ENCODE data around the gene CEACAM7. TPM values are rescaled to one million over a fixed set of nuclear protein-coding genes. Genes with fewer than 3 reads are reported as not detected.

Gene CEACAM7
- total RNA-seq, 2 experiments from 2014 or later, result not detected

DNA sequence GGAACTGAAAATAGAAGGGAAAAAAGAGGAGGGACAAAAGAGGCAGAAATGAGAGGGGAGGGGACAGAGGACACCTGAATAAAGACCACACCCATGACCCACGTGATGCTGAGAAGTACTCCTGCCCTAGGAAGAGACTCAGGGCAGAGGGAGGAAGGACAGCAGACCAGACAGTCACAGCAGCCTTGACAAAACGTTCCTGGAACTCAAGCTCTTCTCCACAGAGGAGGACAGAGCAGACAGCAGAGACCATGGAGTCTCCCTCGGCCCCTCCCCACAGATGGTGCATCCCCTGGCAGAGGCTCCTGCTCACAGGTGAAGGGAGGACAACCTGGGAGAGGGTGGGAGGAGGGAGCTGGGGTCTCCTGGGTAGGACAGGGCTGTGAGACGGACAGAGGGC lies 20.4 kb upstream of the CEACAM7 start, which contains the start of gene CEACAM5:
CEACAM5 (plus strand) TSS at position 146 of the 400 bp plus-strand sequence; CDS start at position 252, 106 bp downstream.
- CTCF ChIA-PET, result no interaction called here
- POLR2A ChIA-PET, result no interaction called here
- DNase-seq (no peak), ATAC-seq (no peak)
- H3K4me3 Mint-ChIP-seq, result no peak within 1 kb of the TSS
- H3K27ac Mint-ChIP-seq, result no peak within 1 kb of the TSS
- H3K27me3 Mint-ChIP-seq, result peaks cover 28% of the 10 kb centered on the region
- H3K4me1 Mint-ChIP-seq, result peaks cover 3% of the 10 kb centered on the region
- no peaks in the 10 kb centered on the region for H3K36me3 Mint-ChIP-seq (ENCODE audit: low read depth)
- intact Hi-C loops (cut with DNase I, micrococcal nuclease), result loop anchor here in 1 of 2 experiments (5.0 kb wide), 1 partner anchor 66 kb away; no protein-coding TSS in a partner anchor
- no peaks in the 10 kb centered on the region for H3K9me3 Mint-ChIP-seq (ENCODE audit: low read depth)

GRCh38 chr19:41707871-41708371 lies 19.9 kb upstream of the CEACAM7 start:
- CTCF ChIA-PET, result interaction anchor here (1.1 to 1.9 kb wide), 7 partner anchors 11 to 268 kb away, joined by 3 to 17 read pairs (median 4); no protein-coding TSS in a partner anchor
- ATAC-seq (no peak), DNase-seq (no peak)
- no peak overlapping the region for H3K27ac Mint-ChIP-seq
- no peaks in the 10 kb centered on the region for H3K36me3 Mint-ChIP-seq (ENCODE audit: low read depth)
- POLR2A ChIA-PET, result no interaction called here
- intact Hi-C loops (cut with DNase I, micrococcal nuclease), result loop anchor here in 1 of 2 experiments (2.0 to 5.0 kb wide), 2 partner anchors 66 to 77 kb away; no protein-coding TSS in a partner anchor
- H3K4me1 Mint-ChIP-seq, result peaks cover 3% of the 10 kb centered on the region
- no peak overlapping the region for H3K4me3 Mint-ChIP-seq
- no peaks in the 10 kb centered on the region for H3K9me3 Mint-ChIP-seq (ENCODE audit: low read depth)
- peaks cover 26% of the 10 kb centered on the region for H3K27me3 Mint-ChIP-seq

DNA sequence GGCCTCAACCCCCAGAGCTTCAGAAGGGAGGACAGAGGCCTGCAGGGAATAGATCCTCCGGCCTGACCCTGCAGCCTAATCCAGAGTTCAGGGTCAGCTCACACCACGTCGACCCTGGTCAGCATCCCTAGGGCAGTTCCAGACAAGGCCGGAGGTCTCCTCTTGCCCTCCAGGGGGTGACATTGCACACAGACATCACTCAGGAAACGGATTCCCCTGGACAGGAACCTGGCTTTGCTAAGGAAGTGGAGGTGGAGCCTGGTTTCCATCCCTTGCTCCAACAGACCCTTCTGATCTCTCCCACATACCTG lies 19.4 kb upstream of the CEACAM7 start:
- POLR2A ChIA-PET, result no interaction called here
- intact Hi-C loops (cut with DNase I, micrococcal nuclease), result loop anchor here in 1 of 2 experiments (2.0 to 5.0 kb wide), 2 partner anchors 65 to 77 kb away; no protein-coding TSS in a partner anchor
- Mint-ChIP-seq H3K27ac (no peak overlapping the region), H3K36me3 (ENCODE audit: low read depth) (no peaks in the 10 kb centered on the region), H3K27me3 (peaks cover 26% of the 10 kb centered on the region), H3K9me3 (ENCODE audit: low read depth) (no peaks in the 10 kb centered on the region), H3K4me1 (peaks cover 3% of the 10 kb centered on the region), H3K4me3 (no peak overlapping the region)
- DNase-seq (no peak), ATAC-seq (no peak)
- CTCF ChIA-PET, result interaction anchor here (0.6 to 2.3 kb wide), 35 partner anchors 9 to 268 kb away, joined by 3 to 25 read pairs (median 4); partner anchors contain the start of gene CEACAM6

GRCh38 chr19:41706741-41707501 lies 18.9 kb upstream of the CEACAM7 start:
- H3K4me3 Mint-ChIP-seq, result peak overlapping the region; percentile 28
- no peaks in the 10 kb centered on the region for H3K9me3 Mint-ChIP-seq (ENCODE audit: low read depth)
- H3K27ac Mint-ChIP-seq, result no peak overlapping the region
- intact Hi-C loops (cut with DNase I, micrococcal nuclease), result loop anchor here (1.0 to 5.0 kb wide), 3 partner anchors 39 to 78 kb away; no protein-coding TSS in a partner anchor
- H3K36me3 Mint-ChIP-seq (ENCODE audit: low read depth), result no peaks in the 10 kb centered on the region
- H3K27me3 Mint-ChIP-seq, result peaks cover 26% of the 10 kb centered on the region
- ATAC-seq (peak; percentile 96), DNase-seq (peak; percentile 84)
- POLR2A ChIA-PET, result interaction anchor here (0.6 kb wide), 1 partner anchor 1470 kb away, joined by 3 read pairs; no protein-coding TSS in a partner anchor
- CTCF ChIA-PET, result interaction anchor here (0.6 to 2.3 kb wide), 35 partner anchors 9 to 268 kb away, joined by 3 to 25 read pairs (median 4); partner anchors contain the start of gene CEACAM6
- H3K4me1 Mint-ChIP-seq, result peaks cover 3% of the 10 kb centered on the region

GRCh38 chr19:41705393-41706174 lies 17.5 kb upstream of the CEACAM7 start:
- DNase-seq (peak; percentile 68), ATAC-seq (no peak)
- H3K4me1 Mint-ChIP-seq, result peaks cover 3% of the 10 kb centered on the region
- no peaks in the 10 kb centered on the region for H3K9me3 Mint-ChIP-seq (ENCODE audit: low read depth)
- ChIA-PET CTCF (interaction anchor here (0.9 to 2.3 kb wide), 2 partner anchors 40 to 46 kb away, joined by 3 to 25 read pairs; no protein-coding TSS in a partner anchor), POLR2A (no interaction called here)
- no peak overlapping the region for H3K27ac Mint-ChIP-seq
- H3K27me3 Mint-ChIP-seq, result peaks cover 25% of the 10 kb centered on the region
- intact Hi-C loops (cut with DNase I, micrococcal nuclease), result loop anchor here (1.0 to 5.0 kb wide), 3 partner anchors 41 to 79 kb away; no protein-coding TSS in a partner anchor
- H3K4me3 Mint-ChIP-seq, result no peak overlapping the region
- no peaks in the 10 kb centered on the region for H3K36me3 Mint-ChIP-seq (ENCODE audit: low read depth)

DNA sequence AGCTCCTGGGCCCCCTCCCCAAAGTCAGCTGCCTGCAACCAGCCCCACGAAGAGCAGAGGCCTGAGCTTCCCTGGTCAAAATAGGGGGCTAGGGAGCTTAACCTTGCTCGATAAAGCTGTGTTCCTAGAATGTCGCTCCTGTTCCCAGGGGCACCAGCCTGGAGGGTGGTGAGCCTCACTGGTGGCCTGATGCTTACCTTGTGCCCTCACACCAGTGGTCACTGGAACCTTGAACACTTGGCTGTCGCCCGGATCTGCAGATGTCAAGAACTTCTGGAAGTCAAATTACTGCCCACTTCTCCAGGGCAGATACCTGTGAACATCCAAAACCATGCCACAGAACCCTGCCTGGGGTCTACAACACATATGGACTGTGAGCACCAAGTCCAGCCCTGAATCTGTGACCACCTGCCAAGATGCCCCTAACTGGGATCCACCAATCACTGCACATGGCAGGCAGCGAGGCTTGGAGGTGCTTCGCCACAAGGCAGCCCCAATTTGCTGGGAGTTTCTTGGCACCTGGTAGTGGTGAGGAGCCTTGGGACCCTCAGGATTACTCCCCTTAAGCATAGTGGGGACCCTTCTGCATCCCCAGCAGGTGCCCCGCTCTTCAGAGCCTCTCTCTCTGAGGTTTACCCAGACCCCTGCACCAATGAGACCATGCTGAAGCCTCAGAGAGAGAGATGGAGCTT lies 15.7 kb upstream of the CEACAM7 start:
- Mint-ChIP-seq H3K4me3 (no peak overlapping the region), H3K27ac (no peak overlapping the region), H3K36me3 (ENCODE audit: low read depth) (no peaks in the 10 kb centered on the region), H3K9me3 (ENCODE audit: low read depth) (no peaks in the 10 kb centered on the region), H3K27me3 (peaks cover 21% of the 10 kb centered on the region), H3K4me1 (peaks cover 3% of the 10 kb centered on the region)
- ChIA-PET CTCF (interaction anchor here (3.7 kb wide), 1 partner anchor 50 kb away, joined by 13 read pairs; no protein-coding TSS in a partner anchor), POLR2A (no interaction called here)
- DNase-seq (no peak), ATAC-seq (no peak)
- intact Hi-C loops (cut with DNase I, micrococcal nuclease), result no loop called here

- Mint-ChIP-seq H3K27ac (no peak overlapping the region), H3K9me3 (ENCODE audit: low read depth) (no peaks in the 10 kb centered on the region), H3K27me3 (peaks cover 20% of the 10 kb centered on the region), H3K4me1 (peaks cover 3% of the 10 kb centered on the region), H3K36me3 (ENCODE audit: low read depth) (no peaks in the 10 kb centered on the region), H3K4me3 (no peak overlapping the region)
- POLR2A ChIA-PET, result no interaction called here
- DNase-seq, result no peak
- intact Hi-C loops (cut with DNase I, micrococcal nuclease), result no loop called here
- ATAC-seq, result no peak
- CTCF ChIA-PET, result interaction anchor here (0.7 to 3.7 kb wide), 4 partner anchors 51 to 105 kb away, joined by 3 to 13 read pairs (median 9); no protein-coding TSS in a partner anchor
Observed at GRCh38 chr19:41702171-41702651, 14.1 kb upstream of the CEACAM7 start.

DNA sequence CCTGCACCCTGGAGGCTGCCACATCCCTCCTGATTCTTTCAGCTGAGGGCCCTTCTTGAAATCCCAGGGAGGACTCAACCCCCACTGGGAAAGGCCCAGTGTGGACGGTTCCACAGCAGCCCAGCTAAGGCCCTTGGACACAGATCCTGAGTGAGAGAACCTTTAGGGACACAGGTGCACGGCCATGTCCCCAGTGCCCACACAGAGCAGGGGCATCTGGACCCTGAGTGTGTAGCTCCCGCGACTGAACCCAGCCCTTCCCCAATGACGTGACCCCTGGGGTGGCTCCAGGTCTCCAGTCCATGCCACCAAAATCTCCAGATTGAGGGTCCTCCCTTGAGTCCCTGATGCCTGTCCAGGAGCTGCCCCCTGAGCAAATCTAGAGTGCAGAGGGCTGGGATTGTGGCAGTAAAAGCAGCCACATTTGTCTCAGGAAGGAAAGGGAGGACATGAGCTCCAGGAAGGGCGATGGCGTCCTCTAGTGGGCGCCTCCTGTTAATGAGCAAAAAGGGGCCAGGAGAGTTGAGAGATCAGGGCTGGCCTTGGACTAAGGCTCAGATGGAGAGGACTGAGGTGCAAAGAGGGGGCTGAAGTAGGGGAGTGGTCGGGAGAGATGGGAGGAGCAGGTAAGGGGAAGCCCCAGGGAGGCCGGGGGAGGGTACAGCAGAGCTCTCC lies 13.5 kb upstream of the CEACAM7 start:
- intact Hi-C loops (cut with DNase I, micrococcal nuclease), result no loop called here
- DNase-seq (peak; percentile 53), ATAC-seq (no peak)
- Mint-ChIP-seq H3K9me3 (ENCODE audit: low read depth) (no peaks in the 10 kb centered on the region), H3K4me1 (peaks cover 3% of the 10 kb centered on the region), H3K27me3 (peaks cover 18% of the 10 kb centered on the region), H3K36me3 (ENCODE audit: low read depth) (no peaks in the 10 kb centered on the region), H3K4me3 (no peak overlapping the region), H3K27ac (no peak overlapping the region)
- CTCF ChIA-PET, result interaction anchor here (0.5 to 3.7 kb wide), 6 partner anchors 51 to 279 kb away, joined by 3 to 13 read pairs (median 8); no protein-coding TSS in a partner anchor
- POLR2A ChIA-PET, result no interaction called here

DNA sequence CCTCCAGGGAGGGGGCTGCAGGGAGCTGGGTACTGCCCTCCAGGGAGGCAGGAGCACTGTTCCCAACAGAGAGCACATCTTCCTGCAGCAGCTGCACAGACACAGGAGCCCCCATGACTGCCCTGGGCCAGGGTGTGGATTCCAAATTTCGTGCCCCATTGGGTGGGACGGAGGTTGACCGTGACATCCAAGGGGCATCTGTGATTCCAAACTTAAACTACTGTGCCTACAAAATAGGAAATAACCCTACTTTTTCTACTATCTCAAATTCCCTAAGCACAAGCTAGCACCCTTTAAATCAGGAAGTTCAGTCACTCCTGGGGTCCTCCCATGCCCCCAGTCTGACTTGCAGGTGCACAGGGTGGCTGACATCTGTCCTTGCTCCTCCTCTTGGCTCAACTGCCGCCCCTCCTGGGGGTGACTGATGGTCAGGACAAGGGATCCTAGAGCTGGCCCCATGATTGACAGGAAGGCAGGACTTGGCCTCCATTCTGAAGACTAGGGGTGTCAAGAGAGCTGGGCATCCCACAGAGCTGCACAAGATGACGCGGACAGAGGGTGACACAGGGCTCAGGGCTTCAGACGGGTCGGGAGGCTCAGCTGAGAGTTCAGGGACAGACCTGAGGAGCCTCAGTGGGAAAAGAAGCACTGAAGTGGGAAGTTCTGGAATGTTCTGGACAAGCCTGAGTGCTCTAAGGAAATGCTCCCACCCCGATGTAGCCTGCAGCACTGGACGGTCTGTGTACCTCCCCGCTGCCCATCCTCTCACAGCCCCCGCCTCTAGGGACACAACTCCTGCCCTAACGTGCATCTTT lies 12.5 kb upstream of the CEACAM7 start:
- ChIA-PET CTCF (interaction anchor here (0.5 to 3.7 kb wide), 5 partner anchors 9 to 280 kb away, joined by 3 to 13 read pairs (median 6); no protein-coding TSS in a partner anchor), POLR2A (no interaction called here)
- peaks cover 15% of the 10 kb centered on the region for H3K27me3 Mint-ChIP-seq
- no peaks in the 10 kb centered on the region for H3K4me1 Mint-ChIP-seq
- H3K4me3 Mint-ChIP-seq, result no peak overlapping the region
- intact Hi-C loops (cut with DNase I, micrococcal nuclease), result no loop called here
- no peaks in the 10 kb centered on the region for H3K9me3 Mint-ChIP-seq (ENCODE audit: low read depth)
- ATAC-seq (no peak), DNase-seq (no peak)
- no peak overlapping the region for H3K27ac Mint-ChIP-seq
- no peaks in the 10 kb centered on the region for H3K36me3 Mint-ChIP-seq (ENCODE audit: low read depth)

DNA sequence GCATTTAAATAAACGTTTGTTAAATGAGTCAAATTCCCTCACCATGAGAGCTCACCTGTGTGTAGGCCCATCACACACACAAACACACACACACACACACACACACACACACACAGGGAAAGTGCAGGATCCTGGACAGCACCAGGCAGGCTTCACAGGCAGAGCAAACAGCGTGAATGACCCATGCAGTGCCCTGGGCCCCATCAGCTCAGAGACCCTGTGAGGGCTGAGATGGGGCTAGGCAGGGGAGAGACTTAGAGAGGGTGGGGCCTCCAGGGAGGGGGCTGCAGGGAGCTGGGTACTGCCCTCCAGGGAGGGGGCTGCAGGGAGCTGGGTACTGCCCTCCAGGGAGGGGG lies 11.9 kb upstream of the CEACAM7 start:
- intact Hi-C loops (cut with DNase I, micrococcal nuclease), result no loop called here
- ATAC-seq, result no peak

More for the DNA sequence above, 11.9 kb upstream of the CEACAM7 start:
- ChIA-PET CTCF (interaction anchor here (0.6 to 2.4 kb wide), 6 partner anchors 8 to 95 kb away, joined by 3 to 8 read pairs (median 3); no protein-coding TSS in a partner anchor), POLR2A (no interaction called here)
- Mint-ChIP-seq H3K36me3 (ENCODE audit: low read depth) (no peaks in the 10 kb centered on the region), H3K9me3 (ENCODE audit: low read depth) (no peaks in the 10 kb centered on the region), H3K4me1 (no peaks in the 10 kb centered on the region), H3K27me3 (peaks cover 11% of the 10 kb centered on the region), H3K27ac (no peak overlapping the region), H3K4me3 (no peak overlapping the region)
- no peak for DNase-seq

Data from activated CD4-positive, alpha-beta T cell treated with anti-CD3 and anti-CD28 coated beads for 36 hours (primary cell).